Liver (tissue), 3 donors: ENCODE results near the gene ZNF835.
"Not testable (repeated sequence)": the region's sequence is repeated elsewhere in the genome, so short reads cannot be mapped to it uniquely, and the experiment has no call there.

ENCODE experiments used
- CTCF ChIP-seq: fragments of 150-350 bp; IDR thresholded peaks from 2 replicates; pipeline ENCODE4 v1.5.1; 2017; ENCODE audit warnings: improper control_type of control experiment, low read depth, low read length; ENCODE audit not compliant: missing input control
- JUND ChIP-seq, 2 donors: IDR thresholded peaks; 2 replicates each; pipeline ENCODE4 v1.6.1; 2016; ENCODE audit warnings: antibody characterized with exemption in 2 of 2
- REST ChIP-seq: IDR thresholded peaks from 2 replicates; pipeline ENCODE4 v1.6.1; 2016; ENCODE audit warnings: antibody characterized with exemption, mild to moderate bottlenecking
- YY1 ChIP-seq: IDR thresholded peaks from 2 replicates; pipeline ENCODE4 v1.6.1; 2016; ENCODE audit warnings: antibody characterized with exemption, mild to moderate bottlenecking
- donor health status: healthy.
- donor health status: healthy.

- not testable (repeated sequence) for TF ChIP-seq CTCF; YY1; REST; JUND (IDR thresholded peaks at IDR 0.05)
These were observed 1.1 kb upstream of the ZNF835 start for GRCh38 chr19:56672610-56673009.
